WTC11 (cell line): Measurements from ENCODE around the gene FGFRL1. TPM values are rescaled to one million over a fixed set of nuclear protein-coding genes. Genes with fewer than 3 reads are reported as not detected.

ENCODE experiments used
- ATAC-seq: fragments of 200-7000 bp; cut with Tn5 transposase; 2 replicates; pipeline ENCODE4 v1.10.0; 2021; ENCODE audit warnings: mild to moderate bottlenecking, moderate library complexity
- CTCF ChIA-PET: fragments of 300-600 bp; sonication (Branson Sonifier 250); formaldehyde crosslinking; loops from one replicate; lab custom pipeline; 2021; ENCODE audit warnings: antibody characterized with exemption; lab: Charles Lee
- POLR2A ChIA-PET: fragments of 350-600 bp; sonication (Branson Sonifier 250); formaldehyde crosslinking; loops from one replicate; lab custom pipeline; 2021; ENCODE audit warnings: antibody characterized with exemption; lab: Charles Lee
- DNase-seq: peaks from one replicate; pipeline ENCODE4 v3.0.0; 2021; ENCODE audit warnings: low spot score
- H3K27ac Mint-ChIP-seq: 2 replicates; pipeline ENCODE4 v1.8.0; 2021; ENCODE audit warnings: mixed read lengths
- H3K27me3 Mint-ChIP-seq: 2 replicates; pipeline ENCODE4 v1.8.0; 2021; ENCODE audit warnings: low read depth, mild to moderate bottlenecking, moderate library complexity, mixed read lengths
- H3K36me3 Mint-ChIP-seq: 2 replicates; pipeline ENCODE4 v1.8.0; 2021; ENCODE audit warnings: mixed read lengths
- H3K4me1 Mint-ChIP-seq: 2 replicates; pipeline ENCODE4 v1.8.0; 2022; ENCODE audit warnings: mixed read lengths
- H3K4me3 Mint-ChIP-seq: 2 replicates; pipeline ENCODE4 v1.8.0; 2021; ENCODE audit warnings: mild to moderate bottlenecking, moderate library complexity, mixed read lengths
- H3K9me3 Mint-ChIP-seq: 2 replicates; pipeline ENCODE4 v1.8.0; 2021; ENCODE audit warnings: mixed read lengths
- AFF4 ChIP-seq: sonication (generic); formaldehyde crosslinking; IDR thresholded peaks from 2 replicates; pipeline ENCODE4 v1.8.1; 2023; ENCODE audit warnings: mild to moderate bottlenecking, missing genetic modification reagents, borderline replicate concordance
- ARID4B ChIP-seq: sonication (generic); formaldehyde crosslinking; IDR thresholded peaks from 2 replicates; pipeline ENCODE4 v1.8.0; 2023; ENCODE audit warnings: missing genetic modification reagents, mild to moderate bottlenecking, borderline replicate concordance
- CDX4 ChIP-seq: fragments of 250-450 bp; sonication (Bioruptor Pico); IDR thresholded peaks from 2 replicates; pipeline ENCODE4 v1.9.0; 2021; ENCODE audit warnings: moderate library complexity, mild to moderate bottlenecking, inconsistent platforms, borderline replicate concordance
- FOXK1 ChIP-seq: sonication (generic); formaldehyde crosslinking; IDR thresholded peaks from 2 replicates; pipeline ENCODE4 v1.8.0; 2022; ENCODE audit warnings: mild to moderate bottlenecking, moderate library complexity, missing genetic modification reagents
- FOXP4 ChIP-seq: sonication (generic); formaldehyde crosslinking; IDR thresholded peaks from 2 replicates; pipeline ENCODE4 v1.8.0; 2022; ENCODE audit warnings: mild to moderate bottlenecking, missing genetic modification reagents
- JAZF1 ChIP-seq: fragments of 250-450 bp; sonication (Bioruptor Pico); IDR thresholded peaks from 2 replicates; pipeline ENCODE4 v1.9.0; 2021; ENCODE audit warnings: moderate library complexity, mild to moderate bottlenecking, inconsistent platforms
- MYBL2 ChIP-seq: sonication (generic); formaldehyde crosslinking; IDR thresholded peaks from 2 replicates; pipeline ENCODE4 v1.8.1; 2023; ENCODE audit warnings: mild to moderate bottlenecking, moderate library complexity, missing genetic modification reagents
- ZBTB43 ChIP-seq: sonication (generic); formaldehyde crosslinking; IDR thresholded peaks from 2 replicates; pipeline ENCODE4 v1.8.1; 2023; ENCODE audit warnings: mild to moderate bottlenecking, missing genetic modification reagents
- ZNF532 ChIP-seq: fragments of 250-450 bp; sonication (Bioruptor Pico); IDR thresholded peaks from 2 replicates; pipeline ENCODE4 v1.9.0; 2021; ENCODE audit warnings: mild to moderate bottlenecking, borderline replicate concordance
- ZNF671 ChIP-seq: fragments of 250-450 bp; sonication (Bioruptor Pico); IDR thresholded peaks from 2 replicates; pipeline ENCODE4 v1.8.0; 2021; ENCODE audit warnings: mild to moderate bottlenecking
- total RNA-seq: library from RNA; stranded (reverse); gene quantifications from 3 replicates; pipeline ENCODE4 v1.2.3, GENCODE V29; 2021

The FGFRL1 gene
- total RNA-seq, 1 experiment from 2014 or later: 25.9 TPM

GRCh38 chr4:1022051-1022738 is 10.8 kb downstream of the FGFRL1 start (continued):
- no peak for TF ChIP-seq CDX4 (CRISPR knock-in tag)
- TF ChIP-seq JAZF1 (CRISPR knock-in tag): no peak
- TF ChIP-seq ZNF671: no peak
- TF ChIP-seq AFF4 (CRISPR knock-in tag): no peak
- TF ChIP-seq, all 79 proteins: peak for 0

- Mint-ChIP-seq H3K4me1 (no peaks in the 10 kb centered on the region; the same call in 1 of the 2 replicates), H3K36me3 (peaks cover 12% of the 10 kb centered on the region)
Measured at GRCh38 chr4:1022739-1023066, 11.3 kb downstream of the FGFRL1 start.

More at GRCh38 chr4:1022739-1023066, 11.3 kb downstream of the FGFRL1 start:
- ATAC-seq (no peak), DNase-seq (no peak)
- no peaks in the 10 kb centered on the region for H3K9me3 Mint-ChIP-seq
- H3K27ac Mint-ChIP-seq: no peak overlapping the region
- no peaks in the 10 kb centered on the region for H3K27me3 Mint-ChIP-seq
- ChIA-PET CTCF (no interaction called here), POLR2A (interaction anchor here (0.5 kb wide), 1 partner anchor 130 kb away, joined by 10 read pairs; no protein-coding TSS in a partner anchor)
- TF ChIP-seq ARID4B (CRISPR knock-in tag): no peak
- no peak for TF ChIP-seq FOXK1 (CRISPR knock-in tag)
- TF ChIP-seq CDX4 (CRISPR knock-in tag): no peak
- no peak for TF ChIP-seq FOXP4 (CRISPR knock-in tag)
- TF ChIP-seq ZNF532 (CRISPR knock-in tag): no peak
- no peak for TF ChIP-seq MYBL2 (CRISPR knock-in tag)
- TF ChIP-seq ZBTB43 (CRISPR knock-in tag): no peak
- no peak overlapping the region for H3K4me3 Mint-ChIP-seq
